ENCODE measurements around the gene FNBP1. TPM values are rescaled to one million over a fixed set of nuclear protein-coding genes. Genes with fewer than 3 reads are reported as not detected.
A peak's percentile ranks its signal among the peaks of the same experiment; 100 is the strongest.

The FNBP1 gene
- total RNA-seq, 3 donors from 2014 or later = 40.9 to 176 (median 42.0) TPM

GRCh38 chr9:129880654-129881546 lies 162.1 kb downstream of the FNBP1 start:
- H3K36me3 ChIP-seq (ENCODE audit: low read depth) = no peaks in the 10 kb centered on the region
- peaks cover 18% of the 10 kb centered on the region for H3K4me1 ChIP-seq (ENCODE audit: low read depth)
- intact Hi-C loops (cut with DNase I, micrococcal nuclease) = no loop called here
- no peak overlapping the region for H3K4me3 ChIP-seq
- TF ChIP-seq, protein P1, sequence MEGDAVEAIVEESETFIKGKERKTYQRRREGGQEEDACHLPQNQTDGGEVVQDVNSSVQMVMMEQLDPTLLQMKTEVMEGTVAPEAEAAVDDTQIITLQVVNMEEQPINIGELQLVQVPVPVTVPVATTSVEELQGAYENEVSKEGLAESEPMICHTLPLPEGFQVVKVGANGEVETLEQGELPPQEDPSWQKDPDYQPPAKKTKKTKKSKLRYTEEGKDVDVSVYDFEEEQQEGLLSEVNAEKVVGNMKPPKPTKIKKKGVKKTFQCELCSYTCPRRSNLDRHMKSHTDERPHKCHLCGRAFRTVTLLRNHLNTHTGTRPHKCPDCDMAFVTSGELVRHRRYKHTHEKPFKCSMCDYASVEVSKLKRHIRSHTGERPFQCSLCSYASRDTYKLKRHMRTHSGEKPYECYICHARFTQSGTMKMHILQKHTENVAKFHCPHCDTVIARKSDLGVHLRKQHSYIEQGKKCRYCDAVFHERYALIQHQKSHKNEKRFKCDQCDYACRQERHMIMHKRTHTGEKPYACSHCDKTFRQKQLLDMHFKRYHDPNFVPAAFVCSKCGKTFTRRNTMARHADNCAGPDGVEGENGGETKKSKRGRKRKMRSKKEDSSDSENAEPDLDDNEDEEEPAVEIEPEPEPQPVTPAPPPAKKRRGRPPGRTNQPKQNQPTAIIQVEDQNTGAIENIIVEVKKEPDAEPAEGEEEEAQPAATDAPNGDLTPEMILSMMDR (IDR thresholded peaks at IDR 0.05) = no peak
- ATAC-seq (no peak), DNase-seq (peak in 1 of 3 donors; percentile 54)
- H3K9me3 ChIP-seq = no peaks in the 10 kb centered on the region

DNA sequence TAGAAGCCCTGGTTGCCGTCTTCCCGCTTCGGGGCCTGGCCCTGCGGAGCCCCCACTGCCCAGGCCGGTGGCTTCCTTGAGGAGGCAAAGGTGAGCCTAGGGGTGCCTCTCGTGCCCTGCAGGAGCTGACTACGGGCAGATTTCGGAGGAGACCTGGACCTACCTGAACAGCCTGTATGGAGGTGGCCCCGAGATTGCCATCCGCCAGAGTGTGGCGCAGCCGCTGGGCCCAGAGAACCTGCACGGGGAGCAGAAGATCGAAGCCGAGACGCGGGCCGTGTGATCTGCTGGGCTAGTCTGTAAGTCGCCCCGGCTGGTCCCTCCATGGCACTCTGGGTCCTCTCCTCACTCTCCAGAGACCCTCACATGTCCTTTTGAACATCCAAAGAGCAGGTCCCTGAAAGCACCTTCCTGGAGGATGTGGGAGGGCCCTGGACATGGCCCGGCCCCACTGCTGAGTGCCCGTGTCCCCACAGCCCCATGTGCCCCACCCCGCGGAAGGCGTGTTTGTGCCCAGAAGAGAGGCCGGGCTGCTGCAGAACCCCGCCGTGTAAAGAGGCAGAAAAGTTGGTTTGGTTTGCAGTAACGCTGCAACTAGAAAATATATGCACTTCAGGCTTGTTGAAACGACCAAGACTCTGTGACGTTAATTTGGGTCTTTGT lies 162.9 kb downstream of the FNBP1 start:
- Histone ChIP-seq H3K36me3 (ENCODE audit: low read depth) (no peaks in the 10 kb centered on the region), H3K4me1 (ENCODE audit: low read depth) (peaks cover 13% of the 10 kb centered on the region), H3K9me3 (no peaks in the 10 kb centered on the region), H3K4me3 (no peak overlapping the region)
- DNase-seq (peak in 1 of 3 donors; percentile 40), ATAC-seq (no peak)
- intact Hi-C loops (cut with DNase I, micrococcal nuclease) = no loop called here
- TF ChIP-seq, protein P1 (IDR thresholded peaks at IDR 0.05) = no peak

- Histone ChIP-seq H3K4me1 (ENCODE audit: low read depth) (peaks cover 5% of the 10 kb centered on the region), H3K4me3 (no peak overlapping the region), H3K36me3 (ENCODE audit: low read depth) (no peaks in the 10 kb centered on the region), H3K9me3 (no peaks in the 10 kb centered on the region)
- TF ChIP-seq, protein P1 (IDR thresholded peaks at IDR 0.05) = no peak
- ATAC-seq = no peak
- DNase-seq = peak in 1 of 3 donors; percentile 45
- intact Hi-C loops (cut with DNase I, micrococcal nuclease) = no loop called here
Observed at GRCh38 chr9:129879103-129879699, 163.8 kb downstream of the FNBP1 start.

DNA sequence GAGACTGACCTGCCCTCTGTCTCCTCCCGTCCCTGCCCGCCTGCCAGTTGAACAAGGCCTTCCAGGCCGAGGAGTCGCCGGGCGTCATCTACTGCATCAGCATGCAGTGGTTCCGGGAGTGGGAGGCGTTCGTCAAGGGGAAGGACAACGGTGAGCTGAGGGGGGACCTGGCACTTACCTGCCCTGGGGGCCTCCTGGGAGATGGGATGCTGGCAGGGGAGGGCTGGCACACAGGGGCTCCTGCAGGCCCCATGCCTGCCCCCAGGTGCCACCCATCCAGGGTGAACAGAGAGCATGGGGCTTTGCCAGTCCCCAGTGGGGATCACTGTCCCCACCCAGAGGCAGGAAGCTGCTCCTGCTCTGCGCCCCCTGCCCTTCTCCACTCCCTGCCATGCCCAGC lies 164.7 kb downstream of the FNBP1 start:
- Histone ChIP-seq H3K9me3 (no peaks in the 10 kb centered on the region), H3K4me3 (no peak overlapping the region), H3K4me1 (ENCODE audit: low read depth) (no peaks in the 10 kb centered on the region), H3K36me3 (ENCODE audit: low read depth) (no peaks in the 10 kb centered on the region)
- TF ChIP-seq, protein P1 (IDR thresholded peaks at IDR 0.05) = no peak
- intact Hi-C loops (cut with DNase I, micrococcal nuclease) = no loop called here
- ATAC-seq (no peak), DNase-seq (peak in 1 of 3 donors; percentile 31)

- intact Hi-C loops (cut with DNase I, micrococcal nuclease) = no loop called here
- H3K9me3 ChIP-seq = no peaks in the 10 kb centered on the region
- H3K36me3 ChIP-seq (ENCODE audit: low read depth) = no peaks in the 10 kb centered on the region
- TF ChIP-seq, protein P1 (IDR thresholded peaks at IDR 0.05) = no peak
- no peaks in the 10 kb centered on the region for H3K4me1 ChIP-seq (ENCODE audit: low read depth)
- H3K4me3 ChIP-seq = no peak overlapping the region
- DNase-seq (peak in 1 of 3 donors; percentile 16), ATAC-seq (no peak)
Observed at GRCh38 chr9:129876815-129877214, 166.2 kb downstream of the FNBP1 start.
